Activated naive CD8-positive, alpha-beta T cell (primary cell): Measurements from ENCODE around the gene TNFRSF14.
"Not testable (repeated sequence)": the region's sequence is repeated elsewhere in the genome, so short reads cannot be mapped to it uniquely, and the experiment has no call there.

Experiments
- H3K27ac Mint-ChIP-seq: one replicate; pipeline ENCODE4 v1.8.0; 2021; ENCODE audit warnings: mixed read lengths
- H3K27me3 Mint-ChIP-seq: one replicate; pipeline ENCODE4 v1.8.0; 2021; ENCODE audit warnings: mixed read lengths
- H3K36me3 Mint-ChIP-seq: one replicate; pipeline ENCODE4 v1.8.0; 2021; ENCODE audit warnings: mixed read lengths
- H3K4me1 Mint-ChIP-seq: one replicate; pipeline ENCODE4 v1.8.0; 2021; ENCODE audit warnings: low read depth, mixed read lengths
- H3K4me3 Mint-ChIP-seq: one replicate; pipeline ENCODE4 v1.8.0; 2021; ENCODE audit warnings: mild to moderate bottlenecking, mixed read lengths
- H3K9me3 Mint-ChIP-seq: one replicate; pipeline ENCODE4 v1.8.0; 2021; ENCODE audit warnings: low read depth, mixed read lengths

Gene TNFRSF14

GRCh38 chr1:2540816-2541492 is 15.2 kb upstream of the TNFRSF14 start:
- Mint-ChIP-seq H3K4me1 (peaks cover 10% of the 10 kb centered on the region), H3K27ac (no peak overlapping the region), H3K27me3 (no peaks in the 10 kb centered on the region), H3K9me3 (no peaks in the 10 kb centered on the region), H3K36me3 (no peaks in the 10 kb centered on the region), H3K4me3 (no peak overlapping the region)

DNA sequence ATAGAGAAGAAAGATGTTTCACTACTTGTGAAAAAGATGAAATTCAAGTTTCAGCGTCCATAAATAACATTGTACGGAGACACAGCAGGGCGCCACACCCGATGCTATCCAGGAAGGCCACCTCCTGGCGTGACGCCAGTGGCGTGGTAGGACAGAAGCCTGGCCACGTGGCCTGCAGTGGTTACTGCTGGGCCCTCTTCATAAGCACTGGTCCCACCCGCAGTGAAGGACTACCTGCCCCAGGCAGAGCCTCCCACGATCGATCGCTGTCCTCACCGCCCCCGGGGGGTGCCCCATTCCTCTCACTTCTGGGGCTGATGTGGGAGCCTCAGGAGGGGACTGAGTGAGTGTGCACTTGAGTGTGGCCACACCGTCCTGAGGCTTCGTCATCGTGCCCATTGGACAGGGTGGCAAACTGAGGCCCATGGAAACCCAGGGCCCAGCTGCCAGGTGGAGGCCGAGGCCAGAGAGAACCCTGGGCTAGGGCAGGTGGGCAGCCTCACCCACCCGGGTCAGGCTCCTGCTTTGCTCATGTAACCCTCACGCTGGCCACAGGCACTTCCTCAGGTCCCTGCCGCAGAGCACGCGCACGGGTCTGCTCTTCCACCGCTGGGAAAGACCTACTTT is 14.4 kb upstream of the TNFRSF14 start:
- Mint-ChIP-seq H3K4me3 (no peak overlapping the region), H3K4me1 (peaks cover 10% of the 10 kb centered on the region), H3K27me3 (no peaks in the 10 kb centered on the region), H3K9me3 (no peaks in the 10 kb centered on the region), H3K27ac (no peak overlapping the region), H3K36me3 (no peaks in the 10 kb centered on the region)

GRCh38 chr1:2542246-2542915 is 13.8 kb upstream of the TNFRSF14 start:
- peaks cover 12% of the 10 kb centered on the region for H3K4me1 Mint-ChIP-seq
- no peaks in the 10 kb centered on the region for H3K9me3 Mint-ChIP-seq
- H3K27me3 Mint-ChIP-seq: no peaks in the 10 kb centered on the region
- H3K36me3 Mint-ChIP-seq: no peaks in the 10 kb centered on the region
- peak overlapping the region; percentile 3 for H3K4me3 Mint-ChIP-seq
- H3K27ac Mint-ChIP-seq: no peak overlapping the region

DNA sequence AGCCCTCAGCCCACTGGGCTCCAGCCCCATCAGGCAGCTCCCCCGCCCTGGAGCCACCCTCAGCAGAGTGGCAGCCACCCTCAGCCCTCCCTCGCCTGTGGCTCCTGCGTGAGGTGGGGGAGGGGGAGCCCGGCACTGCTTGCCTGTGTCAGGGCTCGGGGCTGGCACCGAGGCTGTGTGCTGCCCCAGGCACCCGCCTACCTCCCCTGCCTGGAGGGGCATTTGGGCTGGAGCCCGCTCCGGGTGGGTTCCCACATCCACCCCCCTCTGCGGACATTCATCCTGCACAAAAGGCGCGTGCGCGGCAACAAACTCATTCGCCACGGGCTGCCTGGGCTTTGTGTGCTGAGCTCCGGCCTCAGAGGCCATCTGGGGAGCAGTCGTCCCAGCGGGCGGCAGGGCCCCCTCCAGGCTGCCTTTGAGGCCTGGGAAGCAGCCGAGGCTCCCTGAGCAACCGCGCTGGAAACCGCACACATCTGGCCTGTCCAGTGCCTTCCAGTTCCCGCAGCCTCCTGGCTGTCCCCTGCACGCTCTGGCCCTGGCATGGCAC is 12.6 kb upstream of the TNFRSF14 start:
- Mint-ChIP-seq H3K36me3 (no peaks in the 10 kb centered on the region), H3K4me3 (no peak overlapping the region), H3K27me3 (no peaks in the 10 kb centered on the region), H3K4me1 (peaks cover 19% of the 10 kb centered on the region), H3K9me3 (no peaks in the 10 kb centered on the region), H3K27ac (no peak overlapping the region)

GRCh38 chr1:2544093-2544874 is 11.9 kb upstream of the TNFRSF14 start:
- Mint-ChIP-seq H3K4me3 (no peak overlapping the region), H3K4me1 (peaks cover 24% of the 10 kb centered on the region), H3K27ac (no peak overlapping the region), H3K27me3 (no peaks in the 10 kb centered on the region), H3K9me3 (no peaks in the 10 kb centered on the region), H3K36me3 (no peaks in the 10 kb centered on the region)

DNA sequence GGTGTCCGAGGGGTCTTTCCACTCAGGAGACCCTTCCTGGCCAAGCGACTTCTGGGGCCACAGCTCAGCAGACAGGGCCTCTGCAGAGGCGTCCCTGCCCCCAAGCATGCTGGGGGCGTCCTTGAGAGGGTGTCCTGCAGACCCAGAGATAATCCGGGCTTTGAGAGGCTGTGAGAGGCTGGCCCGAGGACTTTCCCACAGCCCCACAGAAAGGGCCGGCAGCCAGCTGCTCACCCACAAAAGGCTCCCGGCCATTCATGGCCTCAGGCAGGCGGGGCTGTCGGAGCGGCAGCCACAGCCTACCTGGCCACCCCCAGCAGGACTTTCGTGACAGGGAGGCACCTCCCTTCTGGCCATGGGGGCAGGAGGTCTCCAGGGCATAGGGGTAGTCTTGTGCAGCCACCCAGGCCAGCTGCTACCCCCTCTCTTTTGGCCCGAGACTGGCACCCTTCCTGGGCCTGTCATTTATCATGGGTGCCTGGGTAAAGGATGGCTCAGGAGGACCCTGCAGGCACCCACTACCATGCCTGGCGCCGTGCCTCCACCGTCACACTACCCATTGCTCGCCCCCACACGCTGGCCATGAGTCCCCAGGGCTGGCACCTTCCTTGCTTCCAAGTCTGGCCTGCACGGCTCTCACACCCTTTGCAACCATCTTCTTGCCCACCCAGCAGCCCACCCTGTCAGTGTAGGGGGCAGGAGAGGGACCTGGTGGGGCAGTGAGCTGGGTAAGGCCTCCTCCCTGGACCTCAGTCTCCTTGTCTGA is 11.1 kb upstream of the TNFRSF14 start:
- H3K4me1 Mint-ChIP-seq: peaks cover 26% of the 10 kb centered on the region
- no peak overlapping the region for H3K27ac Mint-ChIP-seq
- no peaks in the 10 kb centered on the region for H3K9me3 Mint-ChIP-seq
- H3K27me3 Mint-ChIP-seq: no peaks in the 10 kb centered on the region
- no peak overlapping the region for H3K4me3 Mint-ChIP-seq
- H3K36me3 Mint-ChIP-seq: no peaks in the 10 kb centered on the region

DNA sequence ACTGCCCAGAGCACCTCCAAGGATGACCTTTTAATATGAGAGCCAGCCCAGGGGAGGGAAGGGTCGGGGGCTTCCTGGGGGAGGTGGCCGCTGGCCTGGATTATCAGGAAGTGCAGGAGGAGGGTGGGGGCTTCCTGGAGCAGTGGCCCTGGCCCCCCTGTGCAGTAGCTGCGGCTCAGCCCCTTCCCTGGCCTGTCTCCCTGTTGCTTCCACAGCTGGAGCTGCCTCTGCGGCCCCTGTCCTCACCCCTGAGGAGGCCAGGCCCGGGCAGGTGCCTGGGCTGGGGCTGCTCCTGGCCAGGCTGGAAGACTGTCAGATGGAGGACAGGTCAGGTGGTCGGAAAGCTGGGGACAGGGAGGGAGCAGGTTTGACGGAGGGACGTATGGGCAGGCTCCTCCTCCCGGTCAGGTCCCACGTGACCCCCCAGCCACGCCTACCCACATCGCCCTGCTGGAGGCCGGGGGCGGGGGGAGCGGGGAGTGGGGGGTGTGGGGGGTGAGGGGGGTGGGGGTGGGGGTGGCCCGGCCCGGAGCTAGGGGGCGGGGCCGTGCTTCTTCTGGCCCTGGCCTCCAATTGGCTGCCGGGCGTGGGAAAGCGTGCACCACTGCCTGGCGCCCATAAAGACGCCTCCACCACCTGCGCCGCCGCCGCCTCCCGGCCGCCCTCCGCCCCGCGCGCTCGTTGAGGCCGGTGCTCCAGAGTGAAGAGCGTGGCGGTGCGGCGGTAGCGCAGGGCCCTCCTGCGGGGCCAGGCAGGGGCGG is 10.2 kb upstream of the TNFRSF14 start:
- Mint-ChIP-seq H3K36me3 (no peaks in the 10 kb centered on the region), H3K27me3 (no peaks in the 10 kb centered on the region), H3K4me3 (peak overlapping the region; percentile 88), H3K4me1 (peaks cover 28% of the 10 kb centered on the region), H3K27ac (no peak overlapping the region), H3K9me3 (no peaks in the 10 kb centered on the region)

DNA sequence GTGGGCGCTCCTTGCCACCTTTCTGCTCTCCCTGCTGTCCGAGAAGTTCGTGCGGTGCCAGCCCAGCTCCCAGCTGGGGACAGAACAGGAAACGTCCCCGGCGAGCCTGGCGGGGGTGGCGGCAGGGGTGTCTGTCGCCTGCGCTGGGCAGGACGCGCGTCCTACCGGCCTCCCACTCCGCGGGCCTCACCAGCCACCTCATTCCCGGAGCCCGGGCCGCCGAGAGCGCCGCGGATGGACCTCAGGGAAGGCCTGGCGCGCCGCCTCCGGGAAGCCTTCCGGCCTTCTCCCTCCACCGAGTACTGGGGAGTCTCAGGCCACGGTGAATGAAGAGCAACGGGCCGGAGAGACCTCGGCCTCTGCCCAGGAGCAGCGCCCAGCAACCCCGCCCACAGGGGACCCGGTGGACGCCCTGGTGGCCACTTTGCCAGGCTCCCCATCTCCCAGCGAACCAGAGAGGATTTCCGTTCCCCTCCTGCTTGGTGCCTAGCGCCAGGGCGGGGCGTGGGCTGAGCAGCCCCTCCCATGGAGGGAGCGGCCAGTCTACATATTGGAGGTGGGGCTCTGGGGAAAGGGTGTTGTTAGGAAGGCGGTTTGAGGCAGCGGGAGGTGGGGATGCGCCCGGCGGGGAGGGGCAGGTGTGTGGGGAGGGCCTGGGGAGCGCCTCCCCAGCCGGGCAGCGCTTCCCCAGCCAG is 9.5 kb upstream of the TNFRSF14 start:
- Mint-ChIP-seq H3K4me3 (peak overlapping the region; percentile 88), H3K27me3 (no peaks in the 10 kb centered on the region), H3K27ac (peak overlapping the region; percentile 78), H3K4me1 (peaks cover 27% of the 10 kb centered on the region), H3K9me3 (no peaks in the 10 kb centered on the region), H3K36me3 (no peaks in the 10 kb centered on the region)

DNA sequence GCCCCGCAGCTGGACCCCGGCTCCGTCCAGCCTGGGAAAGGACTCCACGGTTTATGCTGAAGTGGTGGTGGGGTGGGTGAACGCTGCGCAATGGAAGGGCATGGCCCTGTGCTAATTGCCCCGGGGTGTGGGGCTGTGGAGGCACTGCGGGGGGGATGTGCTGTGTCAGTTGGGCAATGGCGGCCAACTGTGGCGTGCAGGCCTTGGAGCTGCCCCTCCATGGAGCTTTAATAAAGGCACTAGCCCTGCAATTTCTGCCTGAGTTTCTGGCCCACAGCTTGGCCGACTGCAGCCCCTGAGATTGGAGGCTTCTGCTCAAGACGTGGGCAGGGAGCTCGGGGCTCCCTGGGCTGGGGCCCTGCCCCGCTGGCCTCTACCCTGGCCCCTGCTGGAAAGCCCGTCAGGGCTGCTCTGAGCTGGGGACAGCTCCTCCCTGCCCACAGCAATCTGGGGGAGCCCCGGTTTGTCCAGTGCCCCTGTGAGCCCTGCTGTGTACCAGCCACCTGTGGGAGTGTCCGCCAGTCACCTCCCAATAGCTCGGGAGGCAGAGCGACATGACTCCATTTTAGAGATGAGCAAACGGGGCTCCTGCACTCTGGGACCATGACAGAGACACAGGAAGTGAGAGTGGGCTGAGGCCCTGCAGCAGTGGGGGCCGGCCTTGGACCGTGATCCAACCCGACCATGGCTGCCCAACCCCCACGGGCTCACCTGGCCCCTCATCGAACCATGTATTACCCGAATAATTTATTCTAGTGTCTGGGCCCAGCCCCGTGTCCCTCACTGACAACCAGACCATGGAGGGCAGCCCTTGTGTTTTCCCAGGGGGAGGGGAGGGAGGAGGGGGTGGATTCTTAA is 8.7 kb upstream of the TNFRSF14 start:
- Mint-ChIP-seq H3K27ac (peak overlapping the region; percentile 91), H3K4me1 (peaks cover 27% of the 10 kb centered on the region), H3K9me3 (no peaks in the 10 kb centered on the region), H3K27me3 (no peaks in the 10 kb centered on the region), H3K4me3 (peak overlapping the region; percentile 88), H3K36me3 (no peaks in the 10 kb centered on the region)

GRCh38 chr1:2548068-2548589 is 8.0 kb upstream of the TNFRSF14 start:
- no peaks in the 10 kb centered on the region for H3K27me3 Mint-ChIP-seq
- H3K9me3 Mint-ChIP-seq: no peaks in the 10 kb centered on the region
- peaks cover 27% of the 10 kb centered on the region for H3K4me1 Mint-ChIP-seq
- H3K4me3 Mint-ChIP-seq: peak overlapping the region; percentile 88
- no peaks in the 10 kb centered on the region for H3K36me3 Mint-ChIP-seq
- peak overlapping the region; percentile 96 for H3K27ac Mint-ChIP-seq

GRCh38 chr1:2549367-2550029 is 6.7 kb upstream of the TNFRSF14 start:
- not testable (repeated sequence) for H3K9me3 Mint-ChIP-seq, H3K36me3 Mint-ChIP-seq, H3K27me3 Mint-ChIP-seq
- Mint-ChIP-seq H3K4me3 (peak overlapping the region; percentile 88), H3K27ac (peak overlapping the region; percentile 96), H3K4me1 (peaks cover 27% of the 10 kb centered on the region)

DNA sequence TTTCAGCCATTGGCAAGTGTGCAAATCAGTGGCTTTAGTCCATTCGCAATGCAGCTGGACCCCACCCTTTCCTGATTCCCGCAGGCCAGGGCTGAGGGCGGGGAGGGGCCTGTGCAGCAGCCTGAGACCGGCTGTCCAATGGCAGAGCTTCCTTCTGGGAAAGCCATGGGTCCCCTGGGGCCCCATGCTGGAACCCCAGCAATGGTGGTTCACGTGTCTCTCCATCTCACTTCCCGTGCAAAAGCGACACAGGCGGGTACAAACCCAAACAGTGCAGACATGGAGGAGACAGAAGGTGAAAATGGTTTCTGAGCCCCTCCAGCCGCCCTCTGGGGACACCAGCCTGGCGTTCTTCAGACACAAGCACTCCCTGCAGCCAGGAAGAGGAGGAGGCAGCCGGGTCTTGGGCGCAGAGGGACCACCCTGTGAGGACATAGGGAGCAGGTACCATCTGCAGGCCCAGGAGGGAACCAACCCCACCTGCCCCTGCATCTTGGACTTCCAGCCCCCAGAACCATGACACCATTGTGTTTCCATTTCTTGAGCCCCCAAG is 5.8 kb upstream of the TNFRSF14 start:
- H3K4me1 Mint-ChIP-seq: peaks cover 27% of the 10 kb centered on the region
- peak overlapping the region; percentile 87 for H3K27ac Mint-ChIP-seq
- H3K9me3 Mint-ChIP-seq, H3K4me3 Mint-ChIP-seq, H3K36me3 Mint-ChIP-seq, H3K27me3 Mint-ChIP-seq: not testable (repeated sequence)
